ENCODE measurements around the gene SH2D5.
"Not testable (repeated sequence)": the region's sequence is repeated elsewhere in the genome, so short reads cannot be mapped to it uniquely, and the experiment has no call there.

SH2D5 gene

DNA sequence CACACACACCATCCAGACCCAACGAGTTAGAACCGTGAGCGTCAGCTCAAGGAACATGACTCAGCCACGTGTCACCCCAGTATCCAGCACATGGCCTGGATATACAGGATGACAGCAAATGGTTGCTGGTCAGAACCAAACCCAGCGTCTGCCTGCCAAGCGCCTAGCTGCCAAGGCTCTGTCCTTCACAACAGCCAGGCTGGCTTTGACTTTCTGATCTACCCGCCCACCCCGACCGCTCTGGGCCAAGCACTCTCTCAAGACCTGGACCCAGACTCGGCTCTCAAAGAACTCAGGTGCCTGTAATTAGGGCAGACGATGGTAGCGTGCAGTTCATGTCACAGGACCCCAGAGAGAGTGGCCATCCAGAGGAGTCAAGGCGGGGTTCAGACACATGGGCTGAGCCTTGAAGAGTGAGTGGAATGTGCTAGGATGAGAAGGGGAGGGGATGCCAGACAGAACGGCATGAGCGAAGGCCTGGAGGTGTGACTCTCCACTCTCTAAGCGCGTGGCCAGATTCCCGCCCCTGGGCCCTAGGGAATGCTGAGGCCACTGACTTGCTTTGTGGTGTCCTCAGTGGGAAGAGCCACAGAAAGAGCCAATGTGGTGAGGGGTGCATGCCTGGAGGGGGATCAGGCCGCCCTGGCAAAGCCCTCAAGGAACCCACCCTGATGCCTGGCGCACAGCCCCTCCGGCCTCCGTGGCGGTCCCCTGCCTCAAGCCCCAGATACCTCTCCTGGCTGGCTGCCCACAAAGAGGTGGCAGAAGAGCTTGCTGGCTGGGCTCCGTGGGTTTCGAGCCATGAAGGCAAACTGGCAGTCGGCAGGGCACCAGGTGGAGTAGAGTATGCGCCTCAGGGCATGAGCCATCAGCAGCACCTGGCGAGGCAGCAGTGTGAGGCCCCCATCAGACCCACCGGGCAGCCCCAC, 7.0 kb downstream of the SH2D5 start:
- no peak overlapping the region for H3K4me3 Mint-ChIP-seq
- no peaks in the 10 kb centered on the region for H3K9me3 Mint-ChIP-seq

DNA sequence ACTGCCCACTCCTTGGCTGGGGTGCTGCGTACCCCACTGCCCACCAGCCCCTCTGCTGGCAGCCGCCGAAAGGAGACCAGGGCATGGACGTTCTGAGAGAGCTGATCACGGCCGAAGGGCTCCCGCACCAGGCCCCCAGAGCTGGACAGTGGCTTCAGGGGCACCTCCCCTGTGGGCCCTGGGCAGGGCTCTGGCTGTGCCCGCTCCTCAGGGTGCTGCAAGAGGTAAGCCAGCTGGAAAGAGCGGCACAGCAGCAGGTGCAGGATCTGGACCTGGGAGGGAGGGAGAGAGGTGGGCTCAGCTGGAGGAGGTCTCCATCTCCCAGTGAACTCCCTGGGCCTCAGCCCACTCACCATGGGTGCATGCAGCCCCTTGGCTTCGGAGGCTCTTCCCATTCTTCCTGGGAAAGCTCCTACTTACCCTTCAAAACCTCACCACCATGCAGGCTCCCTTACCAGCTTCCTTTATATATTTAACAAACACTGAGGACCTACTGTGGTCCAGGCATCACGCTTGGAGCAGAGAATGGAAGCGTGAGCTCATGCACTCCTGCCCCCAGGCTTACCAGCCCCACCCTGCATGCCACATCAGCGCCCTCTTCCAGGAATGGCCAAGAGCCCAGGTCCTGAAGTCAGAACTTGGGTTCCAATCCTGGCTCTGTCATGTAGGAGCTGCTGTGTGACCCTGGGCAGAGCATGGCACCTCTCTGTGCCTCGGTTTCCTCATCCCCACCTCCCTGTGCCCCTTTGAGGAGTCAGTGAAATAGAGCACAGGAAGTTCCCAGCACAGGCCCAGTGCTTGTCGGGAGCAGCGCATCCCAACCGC, 7.9 kb downstream of the SH2D5 start:
- Mint-ChIP-seq H3K27me3 (peaks cover 36% of the 10 kb centered on the region), H3K4me3 (no peak overlapping the region), H3K27ac (no peak overlapping the region), H3K36me3 (ENCODE audit: low read depth) (no peaks in the 10 kb centered on the region), H3K9me3 (no peaks in the 10 kb centered on the region), H3K4me1 (ENCODE audit: low read depth) (no peaks in the 10 kb centered on the region)
- intact Hi-C loops (cut with micrococcal nuclease), result no loop called here

More for the DNA sequence above, 7.0 kb downstream of the SH2D5 start:
- Mint-ChIP-seq H3K4me1 (ENCODE audit: low read depth) (peaks cover 6% of the 10 kb centered on the region), H3K36me3 (ENCODE audit: low read depth) (no peaks in the 10 kb centered on the region), H3K27me3 (peaks cover 36% of the 10 kb centered on the region), H3K27ac (no peak overlapping the region)
- intact Hi-C loops (cut with micrococcal nuclease), result no loop called here

DNA sequence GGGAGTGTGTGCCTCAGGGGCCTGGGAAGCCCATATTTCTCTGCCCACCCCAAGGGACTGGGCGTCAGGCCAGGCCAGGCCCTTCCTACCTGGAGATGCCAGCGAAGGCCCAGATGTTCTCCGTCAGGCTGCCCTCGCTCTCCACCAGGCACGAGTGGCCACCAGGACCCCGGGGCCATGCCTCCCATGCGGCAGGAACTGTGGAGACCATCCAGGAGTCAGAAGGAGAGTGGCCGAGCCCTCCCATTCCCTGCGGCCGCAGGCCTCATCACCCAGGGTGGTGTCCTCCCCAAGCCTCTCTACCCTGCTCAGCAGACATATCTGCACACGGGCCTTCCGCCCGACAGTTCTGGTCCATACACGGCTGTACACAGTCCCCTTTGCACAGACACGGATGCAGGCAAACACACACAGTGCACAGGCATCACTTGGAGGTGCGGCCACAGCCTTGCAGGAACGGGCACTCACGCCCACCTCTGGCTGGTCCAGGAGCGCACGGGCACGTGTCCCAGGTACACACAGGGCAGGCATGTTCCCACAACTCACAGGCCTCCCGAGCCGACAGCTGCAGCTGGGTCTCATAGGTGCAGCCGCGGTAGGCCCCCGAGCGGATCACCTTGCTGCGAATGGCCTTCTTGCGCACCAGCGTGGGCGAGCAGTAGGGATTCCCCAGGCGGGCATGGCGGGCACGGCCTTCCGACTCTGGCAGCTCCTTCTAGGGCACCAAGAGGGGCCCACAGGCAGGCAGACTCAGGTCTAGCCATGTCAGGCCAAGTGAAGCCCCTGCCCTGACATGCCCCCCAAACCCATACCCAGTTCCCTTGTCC, 8.8 kb downstream of the SH2D5 start:
- Mint-ChIP-seq H3K27ac (no peak overlapping the region), H3K27me3 (peaks cover 36% of the 10 kb centered on the region), H3K4me3 (no peak overlapping the region), H3K36me3 (ENCODE audit: low read depth) (no peaks in the 10 kb centered on the region), H3K4me1 (ENCODE audit: low read depth) (no peaks in the 10 kb centered on the region), H3K9me3 (no peaks in the 10 kb centered on the region)
- intact Hi-C loops (cut with micrococcal nuclease), result no loop called here

DNA sequence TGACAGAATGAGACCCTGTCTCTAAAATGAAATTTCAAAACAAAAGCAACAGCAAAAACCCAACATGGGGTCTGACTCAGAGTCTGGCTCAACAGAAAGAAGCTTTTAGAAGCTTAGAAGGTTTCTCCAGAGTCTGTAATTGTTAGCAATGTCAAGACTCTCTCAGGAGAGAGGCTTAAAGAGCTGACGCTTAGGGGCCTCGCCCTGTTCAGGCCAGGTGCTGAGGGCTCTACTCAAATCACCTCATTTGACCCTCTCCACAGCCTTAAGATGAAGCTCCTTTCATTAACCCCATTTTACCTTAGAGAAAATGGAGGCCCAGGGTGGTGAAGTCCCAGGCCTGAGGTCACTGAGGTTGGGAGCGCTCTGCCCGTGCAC, 9.4 kb downstream of the SH2D5 start:
- Mint-ChIP-seq H3K27ac (no peak overlapping the region), H3K4me3 (no peak overlapping the region), H3K27me3 (peaks cover 36% of the 10 kb centered on the region)

DNA sequence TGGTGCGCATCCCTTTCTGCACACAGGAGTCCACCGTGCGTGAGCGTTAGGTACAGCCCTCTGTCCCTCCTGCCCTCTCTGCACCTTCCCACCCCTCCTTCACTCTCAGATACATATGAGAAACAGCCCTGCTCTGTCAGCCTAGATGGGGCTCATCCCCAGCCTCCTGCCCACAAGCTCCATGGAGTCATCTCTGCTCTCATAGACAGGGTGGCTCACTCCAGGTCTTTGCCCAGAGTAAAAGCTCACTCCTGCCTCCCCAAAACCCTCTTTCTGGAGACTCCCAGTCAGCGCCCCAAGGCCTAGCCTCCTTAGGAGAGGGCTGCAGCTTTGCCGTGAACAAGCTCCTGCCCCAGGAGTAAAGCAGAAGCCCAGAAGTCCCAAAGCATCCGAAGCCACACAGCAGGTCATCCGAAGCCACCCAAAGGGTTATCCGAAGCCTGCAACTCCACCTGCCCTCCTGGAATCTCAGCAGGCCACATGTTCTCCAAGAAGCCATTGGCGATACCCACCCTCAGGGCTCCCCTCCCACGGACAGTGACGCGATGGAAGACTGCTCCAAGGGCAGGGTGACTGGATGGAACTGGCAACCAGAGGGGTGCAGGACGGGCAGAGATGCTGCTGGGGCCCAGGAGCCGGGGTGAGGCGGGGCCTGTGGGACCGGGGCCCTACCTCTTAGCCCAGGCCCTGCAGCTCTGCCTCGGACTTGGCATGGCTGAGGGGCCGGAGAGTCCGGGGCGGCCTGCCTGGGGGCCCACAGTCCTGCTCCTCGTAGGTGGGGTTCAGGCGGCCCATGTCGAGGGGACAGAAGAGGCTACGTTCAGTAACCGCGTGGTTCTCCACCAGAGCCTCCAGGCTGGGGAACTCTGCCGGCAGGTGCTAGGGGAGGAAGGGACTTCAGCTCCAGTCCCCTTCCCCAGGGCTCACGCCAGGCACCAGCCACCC, 11.1 kb downstream of the SH2D5 start:
- H3K36me3 Mint-ChIP-seq (ENCODE audit: low read depth), result no peaks in the 10 kb centered on the region
- intact Hi-C loops (cut with micrococcal nuclease), result no loop called here
- peaks cover 42% of the 10 kb centered on the region for H3K27me3 Mint-ChIP-seq
- H3K9me3 Mint-ChIP-seq, result no peaks in the 10 kb centered on the region
- H3K4me1 Mint-ChIP-seq (ENCODE audit: low read depth), result no peaks in the 10 kb centered on the region
- no peak overlapping the region for H3K4me3 Mint-ChIP-seq
- H3K27ac Mint-ChIP-seq, result no peak overlapping the region

More for the DNA sequence above, 9.4 kb downstream of the SH2D5 start:
- Mint-ChIP-seq H3K9me3 (no peaks in the 10 kb centered on the region), H3K4me1 (ENCODE audit: low read depth) (no peaks in the 10 kb centered on the region), H3K36me3 (ENCODE audit: low read depth) (no peaks in the 10 kb centered on the region)
- intact Hi-C loops (cut with micrococcal nuclease), result no loop called here

DNA sequence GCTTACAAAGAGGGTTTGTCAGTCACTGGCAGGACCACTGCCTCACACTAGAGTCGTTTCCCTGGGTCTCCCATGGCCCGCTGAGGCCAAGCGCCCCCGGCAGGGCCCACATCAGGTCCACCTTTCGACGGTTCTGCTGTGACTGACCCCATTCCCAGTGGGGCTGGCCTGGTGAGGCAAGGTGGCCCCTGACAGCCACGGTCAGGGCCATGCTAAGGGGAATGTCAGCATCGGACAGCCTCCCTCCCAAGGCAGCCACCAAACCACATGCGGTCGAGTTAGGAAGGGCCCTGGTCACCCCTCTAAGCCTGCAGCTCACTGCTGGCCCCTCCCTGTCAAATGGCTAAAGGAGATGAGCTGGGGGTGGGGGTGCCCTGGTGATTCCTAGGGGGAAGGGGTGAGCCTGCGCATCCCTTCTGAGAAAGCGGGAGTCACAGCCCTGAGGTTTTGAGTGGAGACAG, 11.8 kb downstream of the SH2D5 start:
- Mint-ChIP-seq H3K4me1 (ENCODE audit: low read depth) (no peaks in the 10 kb centered on the region), H3K9me3 (no peaks in the 10 kb centered on the region), H3K27ac (no peak overlapping the region), H3K27me3 (peaks cover 49% of the 10 kb centered on the region), H3K4me3 (no peak overlapping the region), H3K36me3 (ENCODE audit: low read depth) (no peaks in the 10 kb centered on the region)
- intact Hi-C loops (cut with micrococcal nuclease), result no loop called here

DNA sequence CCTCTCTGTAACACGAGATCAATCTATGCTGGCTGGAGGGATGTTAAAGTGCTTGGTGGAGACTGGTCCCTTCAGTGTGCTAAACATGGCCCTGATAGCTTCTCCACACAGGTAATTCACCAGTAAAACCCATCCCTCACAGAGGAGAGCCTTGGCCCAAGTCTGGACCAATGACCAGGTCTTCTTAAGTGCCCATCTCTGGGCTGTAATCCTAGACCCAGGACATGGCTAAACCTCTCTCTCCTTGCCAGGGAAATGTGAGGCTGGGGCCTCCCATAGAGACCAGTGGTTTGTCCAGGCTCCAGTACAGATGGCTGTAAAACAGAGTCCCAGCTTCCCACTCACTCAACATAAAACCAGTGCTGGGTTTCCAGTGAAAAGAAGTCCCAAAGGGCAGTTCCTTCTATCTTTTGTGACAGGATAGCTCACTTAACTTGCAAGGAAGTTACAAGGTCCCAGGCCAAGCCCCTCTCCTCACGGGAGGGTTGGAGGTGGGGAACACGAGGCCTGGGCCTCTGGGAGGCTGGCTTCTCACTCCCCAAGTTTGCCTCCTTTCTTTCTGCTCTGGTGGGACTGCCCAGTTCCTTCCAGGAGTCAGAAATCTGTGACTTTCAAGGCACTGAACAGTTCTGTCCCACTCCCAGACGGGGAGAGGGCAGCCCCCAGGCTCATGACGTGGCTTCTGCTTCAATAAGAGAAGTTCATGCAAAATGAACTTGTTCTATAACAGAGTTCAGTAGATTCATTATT, 12.5 kb downstream of the SH2D5 start:
- intact Hi-C loops (cut with micrococcal nuclease), result no loop called here
- no peaks in the 10 kb centered on the region for H3K9me3 Mint-ChIP-seq
- no peak overlapping the region for H3K4me3 Mint-ChIP-seq
- H3K27ac Mint-ChIP-seq, result no peak overlapping the region
- H3K36me3 Mint-ChIP-seq (ENCODE audit: low read depth), result no peaks in the 10 kb centered on the region
- no peaks in the 10 kb centered on the region for H3K4me1 Mint-ChIP-seq (ENCODE audit: low read depth)
- H3K27me3 Mint-ChIP-seq, result peaks cover 54% of the 10 kb centered on the region

DNA sequence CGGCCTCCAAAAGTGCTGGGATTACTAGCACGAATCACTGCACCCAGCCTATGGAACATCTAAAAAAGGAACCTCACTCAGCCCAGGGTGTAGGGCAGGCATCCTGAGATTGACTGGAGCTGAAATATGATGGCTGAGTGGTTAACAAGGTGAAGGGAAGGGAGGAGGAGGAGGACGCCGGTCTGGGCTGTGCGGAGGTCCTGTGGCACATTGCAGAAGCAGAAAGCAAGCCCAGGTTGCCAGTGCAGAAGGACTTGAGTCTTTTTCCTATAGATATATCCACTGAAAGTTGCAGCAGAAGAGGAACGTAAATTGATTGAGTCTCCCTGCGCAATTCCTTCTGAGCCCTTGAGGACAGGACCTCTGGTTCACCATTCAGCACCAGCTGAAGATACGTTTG, 13.2 kb downstream of the SH2D5 start:
- intact Hi-C loops (cut with micrococcal nuclease), result no loop called here
- Mint-ChIP-seq H3K27ac (no peak overlapping the region), H3K27me3 (peaks cover 52% of the 10 kb centered on the region), H3K36me3 (ENCODE audit: low read depth) (no peaks in the 10 kb centered on the region), H3K4me3 (no peak overlapping the region), H3K9me3 (no peaks in the 10 kb centered on the region), H3K4me1 (ENCODE audit: low read depth) (no peaks in the 10 kb centered on the region)

DNA sequence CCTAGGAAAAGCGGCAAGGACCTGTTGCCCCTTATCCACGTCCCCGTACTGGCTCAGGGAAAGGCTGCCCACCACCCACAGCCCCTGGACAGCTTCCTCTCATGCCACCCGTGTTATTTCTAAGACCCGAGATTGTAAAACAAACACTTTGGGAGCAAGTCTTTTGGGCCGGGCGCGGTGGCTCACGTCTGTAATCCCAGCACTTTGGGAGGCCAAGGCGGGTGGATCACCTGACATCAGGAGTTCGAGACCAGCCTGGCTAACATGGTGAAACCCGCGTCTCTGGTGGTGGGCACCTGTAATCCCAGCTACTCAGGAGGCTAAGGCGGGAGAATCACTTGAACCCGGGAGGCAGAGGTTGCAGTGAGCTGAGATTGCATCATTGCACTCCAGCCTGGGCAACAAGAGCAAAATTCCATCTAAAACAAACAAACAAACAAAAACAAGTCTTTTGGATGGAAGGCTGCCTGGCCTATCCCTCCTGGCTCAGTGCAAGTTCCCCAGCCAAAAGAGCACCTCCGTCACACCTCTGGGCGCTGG, 14.1 kb downstream of the SH2D5 start:
- intact Hi-C loops (cut with micrococcal nuclease); H3K36me3 Mint-ChIP-seq (ENCODE audit: low read depth); H3K4me1 Mint-ChIP-seq (ENCODE audit: low read depth); H3K9me3 Mint-ChIP-seq; H3K27ac Mint-ChIP-seq: not testable (repeated sequence)
- H3K4me3 Mint-ChIP-seq, result peak overlapping the region; percentile 63
- peaks cover 52% of the 10 kb centered on the region for H3K27me3 Mint-ChIP-seq

DNA sequence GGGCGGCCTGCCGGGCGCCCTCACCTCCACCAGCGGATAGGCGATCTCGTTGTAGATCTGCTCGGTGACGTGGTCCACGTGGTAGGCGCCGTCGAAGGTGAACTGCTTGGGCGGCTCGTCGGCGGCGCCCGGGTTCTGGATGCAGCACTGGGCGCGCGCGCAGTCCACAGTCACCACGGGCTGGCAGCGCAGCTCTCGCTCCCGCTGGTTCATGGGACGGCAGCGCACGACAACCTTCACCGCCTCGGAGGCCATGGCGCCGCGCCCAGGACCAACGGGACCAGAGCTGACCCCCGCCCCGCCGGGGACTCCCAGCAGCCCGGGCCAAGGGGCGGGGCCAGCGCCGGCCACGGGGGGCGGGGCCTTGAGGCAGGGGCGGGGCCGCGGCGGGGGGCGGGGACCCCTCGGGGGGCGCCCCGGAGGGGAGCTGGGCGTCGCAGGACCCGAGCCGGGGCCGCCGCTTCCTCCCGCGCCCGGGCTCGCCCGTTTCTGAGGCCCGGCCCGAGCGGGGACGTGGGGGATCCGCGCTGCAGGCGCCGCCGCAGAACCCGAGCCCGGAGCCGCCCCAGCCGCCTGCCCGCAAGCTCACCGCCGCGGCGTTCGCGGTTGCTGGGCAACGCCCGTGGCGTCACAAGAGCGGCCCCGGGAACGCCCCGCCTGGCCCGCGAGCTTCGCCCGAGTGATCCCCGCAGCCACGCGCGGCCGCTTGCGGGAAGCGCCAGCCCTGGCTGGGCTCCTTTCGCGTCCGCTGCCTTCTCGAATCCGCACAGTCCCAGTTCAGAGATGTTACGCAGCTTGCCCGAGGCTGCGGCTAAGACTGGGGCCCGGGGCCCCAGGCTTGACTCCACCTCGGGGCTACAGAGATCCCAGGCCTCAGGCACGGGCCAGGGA, 14.8 kb downstream of the SH2D5 start, which contains the start of gene KIF17:
KIF17 (minus strand) TSS at position 556 of the 891 bp plus-strand sequence; CDS start at position 255, 301 bp downstream.
- Mint-ChIP-seq H3K4me3 (peak within 1 kb of the TSS; percentile 63), H3K4me1 (ENCODE audit: low read depth) (no peaks in the 10 kb centered on the region), H3K9me3 (no peaks in the 10 kb centered on the region), H3K27me3 (peaks cover 52% of the 10 kb centered on the region), H3K36me3 (ENCODE audit: low read depth) (no peaks in the 10 kb centered on the region), H3K27ac (no peak within 1 kb of the TSS)
- intact Hi-C loops (cut with micrococcal nuclease), result no loop called here

DNA sequence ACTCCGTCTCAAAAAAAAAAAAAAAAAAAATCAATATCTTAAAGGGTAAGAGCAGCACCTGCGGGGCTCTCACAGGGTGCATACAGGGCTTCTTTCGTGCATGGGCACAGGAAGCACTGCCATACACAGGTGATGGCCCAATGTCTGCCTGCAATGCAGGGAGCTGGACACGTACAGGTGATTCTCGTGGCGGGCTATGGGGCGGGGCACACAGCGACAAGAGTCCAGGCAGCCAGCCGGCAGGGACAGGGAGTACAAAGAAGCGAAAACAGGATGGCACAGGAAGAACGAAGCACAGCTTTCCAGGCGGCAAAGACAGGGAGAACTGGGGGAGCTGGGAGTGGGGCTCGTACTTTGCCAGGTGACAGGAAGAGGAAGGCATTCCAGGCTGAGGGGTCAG, 16.3 kb downstream of the SH2D5 start:
- intact Hi-C loops (cut with micrococcal nuclease), result no loop called here
- Mint-ChIP-seq H3K4me1 (ENCODE audit: low read depth) (no peaks in the 10 kb centered on the region), H3K27me3 (peaks cover 50% of the 10 kb centered on the region), H3K9me3 (no peaks in the 10 kb centered on the region), H3K27ac (no peak overlapping the region), H3K4me3 (peak overlapping the region; percentile 11), H3K36me3 (ENCODE audit: low read depth) (no peaks in the 10 kb centered on the region)
